Measurements from ENCODE around the gene PROKR1. TPM values are rescaled to one million over a fixed set of nuclear protein-coding genes. Genes with fewer than 3 reads are reported as not detected.

PROKR1 gene
- total and polyA plus RNA-seq, 3 donors from 2014 or later: 0.24 to 0.50 (median 0.36) TPM

GRCh38 chr2:68662466-68662865, 19.1 kb downstream of the PROKR1 start:
- no peak for DNase-seq
- Histone ChIP-seq H3K9me3 (no peaks in the 10 kb centered on the region), H3K4me3 (no peak overlapping the region), H3K27ac (no peak overlapping the region), H3K36me3 (ENCODE audit: low read depth, missing control alignments) (no peaks in the 10 kb centered on the region), H3K27me3 (no peaks in the 10 kb centered on the region), H3K4me1 (no peaks in the 10 kb centered on the region)
- WGBS, 2 donors: 81% methylated on average over 2 of the region's 2 CpGs
- intact Hi-C loops (cut with DNase I; ENCODE audit: low total_unique reads): no loop called here
- TF ChIP-seq POLR2A (IDR thresholded peaks at IDR 0.05): no peak
- no peak for TF ChIP-seq CTCF (IDR thresholded peaks at IDR 0.05)

- TF ChIP-seq CTCF (IDR thresholded peaks at IDR 0.05): no peak
- no peak for TF ChIP-seq POLR2A (IDR thresholded peaks at IDR 0.05)
- no peaks in the 10 kb centered on the region for H3K4me1 ChIP-seq
- no peak overlapping the region for H3K27ac ChIP-seq
- no peaks in the 10 kb centered on the region for H3K27me3 ChIP-seq
- no peak for DNase-seq
- H3K9me3 ChIP-seq: no peaks in the 10 kb centered on the region
- intact Hi-C loops (cut with DNase I; ENCODE audit: low total_unique reads): no loop called here
- H3K36me3 ChIP-seq (ENCODE audit: low read depth, missing control alignments): no peaks in the 10 kb centered on the region
- 90 to 92% methylated on average over 7 of the region's 7 CpGs for WGBS, 2 donors
- H3K4me3 ChIP-seq: no peak overlapping the region
Measured at GRCh38 chr2:68663371-68664156, 20.2 kb downstream of the PROKR1 start.

GRCh38 chr2:68667371-68667770, 24.0 kb downstream of the PROKR1 start:
- Histone ChIP-seq H3K4me3 (no peak overlapping the region), H3K9me3 (no peaks in the 10 kb centered on the region), H3K27ac (no peak overlapping the region), H3K4me1 (no peaks in the 10 kb centered on the region), H3K27me3 (no peaks in the 10 kb centered on the region), H3K36me3 (ENCODE audit: low read depth, missing control alignments) (no peaks in the 10 kb centered on the region)
- TF ChIP-seq POLR2A (IDR thresholded peaks at IDR 0.05): no peak
- no peak for TF ChIP-seq CTCF (IDR thresholded peaks at IDR 0.05)
- intact Hi-C loops (cut with DNase I; ENCODE audit: low total_unique reads): no loop called here
- 96 to 98% methylated on average over 2 of the region's 2 CpGs for WGBS, 2 donors
- no peak for DNase-seq

GRCh38 chr2:68669651-68670050, 26.3 kb downstream of the PROKR1 start:
- intact Hi-C loops (cut with DNase I; ENCODE audit: low total_unique reads): no loop called here
- Histone ChIP-seq H3K27me3 (no peaks in the 10 kb centered on the region), H3K9me3 (no peaks in the 10 kb centered on the region), H3K36me3 (ENCODE audit: low read depth, missing control alignments) (no peaks in the 10 kb centered on the region), H3K27ac (no peak overlapping the region), H3K4me3 (no peak overlapping the region), H3K4me1 (no peaks in the 10 kb centered on the region)
- no peak for TF ChIP-seq CTCF (IDR thresholded peaks at IDR 0.05)
- no peak for TF ChIP-seq POLR2A (IDR thresholded peaks at IDR 0.05)
- WGBS, 2 donors: 84 to 90% methylated on average over 3 of the region's 3 CpGs
- DNase-seq: no peak

- Histone ChIP-seq H3K9me3 (no peaks in the 10 kb centered on the region), H3K36me3 (ENCODE audit: low read depth, missing control alignments) (no peaks in the 10 kb centered on the region), H3K27me3 (no peaks in the 10 kb centered on the region), H3K4me1 (no peaks in the 10 kb centered on the region), H3K4me3 (no peak overlapping the region), H3K27ac (no peak overlapping the region)
- WGBS, 2 donors: 95 to 99% methylated on average over 4 of the region's 4 CpGs
- intact Hi-C loops (cut with DNase I; ENCODE audit: low total_unique reads): no loop called here
- TF ChIP-seq CTCF (IDR thresholded peaks at IDR 0.05): no peak
- TF ChIP-seq POLR2A (IDR thresholded peaks at IDR 0.05): no peak
- no peak for DNase-seq
Measured at GRCh38 chr2:68671961-68672360, 28.6 kb downstream of the PROKR1 start.
